SK-N-SH treated with all-trans-retinoic acid at 6 μM for 48 hours (cell line): ENCODE measurements around the gene ZSWIM6.

ENCODE experiments used
- ATAC-seq: fragments of 200-7000 bp; cut with Tn5 transposase; 3 replicates; pipeline ENCODE4 v1.9.1; 2020; ENCODE audit warnings: mild to moderate bottlenecking, moderate library complexity
- ARNTL ChIP-seq: fragments of 450-650 bp; formaldehyde crosslinking; IDR thresholded peaks from 2 replicates; pipeline ENCODE4 v1.5.0; 2020; ENCODE audit warnings: low read depth, mild to moderate bottlenecking, moderate library complexity, borderline replicate concordance
- BACH2 ChIP-seq: fragments of 250-450 bp; sonication (Bioruptor Pico); IDR thresholded peaks from 2 replicates; pipeline ENCODE4 v1.9.0; 2021; ENCODE audit warnings: mild to moderate bottlenecking, borderline replicate concordance
- CSDC2 ChIP-seq: fragments of 250-450 bp; sonication (Bioruptor Pico); IDR thresholded peaks from 2 replicates; pipeline ENCODE4 v1.5.0; 2020; ENCODE audit warnings: mild to moderate bottlenecking, moderate library complexity
- ESRRG ChIP-seq: fragments of 250-450 bp; sonication (Bioruptor Pico); IDR thresholded peaks from 2 replicates; pipeline ENCODE4 v1.6.1; 2021; ENCODE audit warnings: mild to moderate bottlenecking
- GLIS3 ChIP-seq: fragments of 250-450 bp; sonication (Bioruptor Pico); IDR thresholded peaks from 2 replicates; pipeline ENCODE4 v1.5.0; 2020; ENCODE audit warnings: mild to moderate bottlenecking, moderate library complexity
- ISL1 ChIP-seq: fragments of 250-450 bp; sonication (Bioruptor Pico); IDR thresholded peaks from 2 replicates; pipeline ENCODE4 v2.1.2; 2022; ENCODE audit warnings: mild to moderate bottlenecking, moderate library complexity
- OSR1 ChIP-seq: fragments of 250-450 bp; sonication (Bioruptor Pico); IDR thresholded peaks from 2 replicates; pipeline ENCODE4 v1.8.0; 2022; ENCODE audit warnings: moderate library complexity, mild to moderate bottlenecking, inconsistent platforms
- PPARA ChIP-seq: fragments of 250-450 bp; sonication (Bioruptor Pico); IDR thresholded peaks from 2 replicates; pipeline ENCODE4 v1.5.0; 2020; ENCODE audit warnings: mild to moderate bottlenecking, borderline replicate concordance
- RARB ChIP-seq: fragments of 250-450 bp; sonication (Bioruptor Pico); IDR thresholded peaks from 2 replicates; pipeline ENCODE4 v1.8.0; 2021; ENCODE audit warnings: mild to moderate bottlenecking, moderate library complexity
- TCF4 ChIP-seq: fragments of 250-450 bp; sonication (Bioruptor Pico); IDR thresholded peaks from 2 replicates; pipeline ENCODE4 v1.8.0; 2021; ENCODE audit warnings: mild to moderate bottlenecking, moderate library complexity, borderline replicate concordance
- TOX ChIP-seq: fragments of 250-450 bp; sonication (Bioruptor Pico); IDR thresholded peaks from 2 replicates; pipeline ENCODE4 v1.8.0; 2021; ENCODE audit warnings: mild to moderate bottlenecking, moderate library complexity, borderline replicate concordance
- ZFP3 ChIP-seq: fragments of 250-450 bp; sonication (Bioruptor Pico); IDR thresholded peaks from 2 replicates; pipeline ENCODE4 v1.5.0; 2020; ENCODE audit warnings: mild to moderate bottlenecking, moderate library complexity
- ZFP30 ChIP-seq: fragments of 450-650 bp; formaldehyde crosslinking; IDR thresholded peaks from 2 replicates; pipeline ENCODE4 v1.5.0; 2022; ENCODE audit warnings: mild to moderate bottlenecking, moderate library complexity
- ZNF565 ChIP-seq: fragments of 450-650 bp; formaldehyde crosslinking; conservative IDR thresholded peaks from 2 replicates; pipeline ENCODE4 v1.5.0; 2020; ENCODE audit warnings: low read depth, mild to moderate bottlenecking, moderate library complexity
- ZNF70 ChIP-seq: fragments of 450-650 bp; formaldehyde crosslinking; IDR thresholded peaks from 2 replicates; pipeline ENCODE4 v1.5.0; 2020; ENCODE audit warnings: mild to moderate bottlenecking, moderate library complexity
- ZNF8 ChIP-seq: fragments of 450-650 bp; formaldehyde crosslinking; IDR thresholded peaks from 2 replicates; pipeline ENCODE4 v1.5.0; 2020; ENCODE audit warnings: mild to moderate bottlenecking, moderate library complexity
- TF ChIP-seq, protein P1 (sequence below): fragments of 250-450 bp; sonication (Bioruptor Pico); IDR thresholded peaks from 2 replicates; pipeline ENCODE4 v1.5.1; 2020; ENCODE audit warnings: low read depth, mild to moderate bottlenecking, moderate library complexity
- TF ChIP-seq, protein P2 (sequence below): fragments of 250-450 bp; sonication (Bioruptor Pico); IDR thresholded peaks from 2 replicates; pipeline ENCODE4 v1.5.1; 2021; ENCODE audit warnings: mild to moderate bottlenecking, moderate library complexity
- TF ChIP-seq, protein P3 (sequence below): fragments of 250-450 bp; sonication (Bioruptor Pico); IDR thresholded peaks from 2 replicates; pipeline ENCODE4 v1.8.0; 2021; ENCODE audit warnings: low read depth, mild to moderate bottlenecking, moderate library complexity, borderline replicate concordance
- TF ChIP-seq, protein P4 (sequence below): fragments of 250-450 bp; sonication (Bioruptor Pico); IDR thresholded peaks from 2 replicates; pipeline ENCODE4 v1.5.0; 2020; ENCODE audit warnings: mild to moderate bottlenecking, moderate library complexity

ZSWIM6 gene

DNA sequence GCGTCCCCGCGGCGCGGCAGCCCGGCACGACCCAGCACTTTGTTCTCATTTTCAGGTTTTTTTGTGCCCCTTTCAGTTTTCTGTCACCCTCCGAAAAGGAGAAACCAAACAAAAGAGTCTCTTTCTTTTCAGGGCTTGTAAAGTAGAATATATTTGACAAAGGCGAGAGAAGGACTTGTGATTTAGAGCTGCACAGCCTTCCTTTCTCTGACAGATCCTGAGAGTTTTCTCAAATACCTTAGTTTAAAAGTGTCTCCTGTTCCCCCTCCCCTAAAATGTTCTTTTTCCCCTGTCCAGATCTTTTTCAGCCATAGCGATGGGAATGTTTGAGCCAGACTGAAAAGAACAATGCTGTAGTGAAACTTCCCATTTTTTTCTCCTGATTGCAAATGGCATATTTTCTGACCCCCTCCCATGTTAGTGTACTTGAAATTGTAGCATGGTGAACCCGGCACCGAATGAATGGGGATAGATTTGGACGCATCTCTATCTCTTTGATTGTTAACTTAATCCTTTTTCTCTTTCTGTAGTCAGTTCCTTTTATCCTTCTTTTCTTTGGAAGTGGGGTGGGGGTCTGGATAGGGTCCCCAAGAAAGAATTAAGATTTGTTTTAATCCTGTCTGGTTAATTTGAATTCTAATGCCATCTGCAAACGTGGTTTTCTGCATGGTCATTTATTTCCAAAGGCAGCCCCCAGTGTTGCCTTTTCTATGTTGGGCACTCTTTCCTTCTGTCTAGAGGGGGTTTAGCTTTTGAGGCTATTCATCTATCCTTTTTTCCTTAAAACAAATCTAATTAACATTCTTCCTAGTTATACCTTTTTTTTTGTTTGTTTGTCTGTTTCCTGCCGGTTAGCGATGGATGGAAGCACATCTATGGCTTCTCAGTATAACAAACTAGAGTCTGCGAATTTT, 2.2 kb downstream of the ZSWIM6 start:
- ATAC-seq, result no peak
- TF ChIP-seq PPARA, result no peak
- TF ChIP-seq, protein P1, sequence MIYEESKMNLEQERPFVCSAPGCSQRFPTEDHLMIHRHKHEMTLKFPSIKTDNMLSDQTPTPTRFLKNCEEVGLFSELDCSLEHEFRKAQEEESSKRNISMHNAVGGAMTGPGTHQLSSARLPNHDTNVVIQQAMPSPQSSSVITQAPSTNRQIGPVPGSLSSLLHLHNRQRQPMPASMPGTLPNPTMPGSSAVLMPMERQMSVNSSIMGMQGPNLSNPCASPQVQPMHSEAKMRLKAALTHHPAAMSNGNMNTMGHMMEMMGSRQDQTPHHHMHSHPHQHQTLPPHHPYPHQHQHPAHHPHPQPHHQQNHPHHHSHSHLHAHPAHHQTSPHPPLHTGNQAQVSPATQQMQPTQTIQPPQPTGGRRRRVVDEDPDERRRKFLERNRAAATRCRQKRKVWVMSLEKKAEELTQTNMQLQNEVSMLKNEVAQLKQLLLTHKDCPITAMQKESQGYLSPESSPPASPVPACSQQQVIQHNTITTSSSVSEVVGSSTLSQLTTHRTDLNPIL (CRISPR knock-in tag), result no peak
- no peak for TF ChIP-seq GLIS3 (CRISPR knock-in tag)
- no peak for TF ChIP-seq TCF4 (CRISPR knock-in tag)
- no peak for TF ChIP-seq ARNTL (CRISPR knock-in tag)
- no peak for TF ChIP-seq ISL1
- TF ChIP-seq, protein P2, sequence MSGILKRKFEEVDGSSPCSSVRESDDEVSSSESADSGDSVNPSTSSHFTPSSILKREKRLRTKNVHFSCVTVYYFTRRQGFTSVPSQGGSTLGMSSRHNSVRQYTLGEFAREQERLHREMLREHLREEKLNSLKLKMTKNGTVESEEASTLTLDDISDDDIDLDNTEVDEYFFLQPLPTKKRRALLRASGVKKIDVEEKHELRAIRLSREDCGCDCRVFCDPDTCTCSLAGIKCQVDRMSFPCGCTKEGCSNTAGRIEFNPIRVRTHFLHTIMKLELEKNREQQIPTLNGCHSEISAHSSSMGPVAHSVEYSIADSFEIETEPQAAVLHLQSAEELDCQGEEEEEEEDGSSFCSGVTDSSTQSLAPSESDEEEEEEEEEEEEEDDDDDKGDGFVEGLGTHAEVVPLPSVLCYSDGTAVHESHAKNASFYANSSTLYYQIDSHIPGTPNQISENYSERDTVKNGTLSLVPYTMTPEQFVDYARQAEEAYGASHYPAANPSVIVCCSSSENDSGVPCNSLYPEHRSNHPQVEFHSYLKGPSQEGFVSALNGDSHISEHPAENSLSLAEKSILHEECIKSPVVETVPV (CRISPR knock-in tag), result no peak
- no peak for TF ChIP-seq ZNF565 (CRISPR knock-in tag)
- no peak for TF ChIP-seq BACH2 (CRISPR knock-in tag)
- TF ChIP-seq, protein P3, sequence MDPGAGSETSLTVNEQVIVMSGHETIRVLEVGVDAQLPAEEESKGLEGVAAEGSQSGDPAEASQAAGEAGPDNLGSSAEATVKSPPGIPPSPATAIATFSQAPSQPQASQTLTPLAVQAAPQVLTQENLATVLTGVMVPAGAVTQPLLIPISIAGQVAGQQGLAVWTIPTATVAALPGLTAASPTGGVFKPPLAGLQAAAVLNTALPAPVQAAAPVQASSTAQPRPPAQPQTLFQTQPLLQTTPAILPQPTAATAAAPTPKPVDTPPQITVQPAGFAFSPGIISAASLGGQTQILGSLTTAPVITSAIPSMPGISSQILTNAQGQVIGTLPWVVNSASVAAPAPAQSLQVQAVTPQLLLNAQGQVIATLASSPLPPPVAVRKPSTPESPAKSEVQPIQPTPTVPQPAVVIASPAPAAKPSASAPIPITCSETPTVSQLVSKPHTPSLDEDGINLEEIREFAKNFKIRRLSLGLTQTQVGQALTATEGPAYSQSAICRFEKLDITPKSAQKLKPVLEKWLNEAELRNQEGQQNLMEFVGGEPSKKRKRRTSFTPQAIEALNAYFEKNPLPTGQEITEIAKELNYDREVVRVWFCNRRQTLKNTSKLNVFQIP (CRISPR knock-in tag), result no peak
- TF ChIP-seq ZNF70 (CRISPR knock-in tag), result no peak
- no peak for TF ChIP-seq ZFP30 (CRISPR knock-in tag)
- no peak for TF ChIP-seq ZFP3 (CRISPR knock-in tag)
- no peak for TF ChIP-seq TOX
- TF ChIP-seq RARB (CRISPR knock-in tag), result no peak
- no peak for TF ChIP-seq ZNF8 (CRISPR knock-in tag)
- no peak for TF ChIP-seq OSR1 (CRISPR knock-in tag)
- TF ChIP-seq, protein P4, sequence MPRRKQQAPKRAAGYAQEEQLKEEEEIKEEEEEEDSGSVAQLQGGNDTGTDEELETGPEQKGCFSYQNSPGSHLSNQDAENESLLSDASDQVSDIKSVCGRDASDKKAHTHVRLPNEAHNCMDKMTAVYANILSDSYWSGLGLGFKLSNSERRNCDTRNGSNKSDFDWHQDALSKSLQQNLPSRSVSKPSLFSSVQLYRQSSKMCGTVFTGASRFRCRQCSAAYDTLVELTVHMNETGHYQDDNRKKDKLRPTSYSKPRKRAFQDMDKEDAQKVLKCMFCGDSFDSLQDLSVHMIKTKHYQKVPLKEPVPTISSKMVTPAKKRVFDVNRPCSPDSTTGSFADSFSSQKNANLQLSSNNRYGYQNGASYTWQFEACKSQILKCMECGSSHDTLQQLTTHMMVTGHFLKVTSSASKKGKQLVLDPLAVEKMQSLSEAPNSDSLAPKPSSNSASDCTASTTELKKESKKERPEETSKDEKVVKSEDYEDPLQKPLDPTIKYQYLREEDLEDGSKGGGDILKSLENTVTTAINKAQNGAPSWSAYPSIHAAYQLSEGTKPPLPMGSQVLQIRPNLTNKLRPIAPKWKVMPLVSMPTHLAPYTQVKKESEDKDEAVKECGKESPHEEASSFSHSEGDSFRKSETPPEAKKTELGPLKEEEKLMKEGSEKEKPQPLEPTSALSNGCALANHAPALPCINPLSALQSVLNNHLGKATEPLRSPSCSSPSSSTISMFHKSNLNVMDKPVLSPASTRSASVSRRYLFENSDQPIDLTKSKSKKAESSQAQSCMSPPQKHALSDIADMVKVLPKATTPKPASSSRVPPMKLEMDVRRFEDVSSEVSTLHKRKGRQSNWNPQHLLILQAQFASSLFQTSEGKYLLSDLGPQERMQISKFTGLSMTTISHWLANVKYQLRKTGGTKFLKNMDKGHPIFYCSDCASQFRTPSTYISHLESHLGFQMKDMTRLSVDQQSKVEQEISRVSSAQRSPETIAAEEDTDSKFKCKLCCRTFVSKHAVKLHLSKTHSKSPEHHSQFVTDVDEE (CRISPR knock-in tag), result no peak
- TF ChIP-seq ESRRG (CRISPR knock-in tag), result no peak
- no peak for TF ChIP-seq CSDC2

DNA sequence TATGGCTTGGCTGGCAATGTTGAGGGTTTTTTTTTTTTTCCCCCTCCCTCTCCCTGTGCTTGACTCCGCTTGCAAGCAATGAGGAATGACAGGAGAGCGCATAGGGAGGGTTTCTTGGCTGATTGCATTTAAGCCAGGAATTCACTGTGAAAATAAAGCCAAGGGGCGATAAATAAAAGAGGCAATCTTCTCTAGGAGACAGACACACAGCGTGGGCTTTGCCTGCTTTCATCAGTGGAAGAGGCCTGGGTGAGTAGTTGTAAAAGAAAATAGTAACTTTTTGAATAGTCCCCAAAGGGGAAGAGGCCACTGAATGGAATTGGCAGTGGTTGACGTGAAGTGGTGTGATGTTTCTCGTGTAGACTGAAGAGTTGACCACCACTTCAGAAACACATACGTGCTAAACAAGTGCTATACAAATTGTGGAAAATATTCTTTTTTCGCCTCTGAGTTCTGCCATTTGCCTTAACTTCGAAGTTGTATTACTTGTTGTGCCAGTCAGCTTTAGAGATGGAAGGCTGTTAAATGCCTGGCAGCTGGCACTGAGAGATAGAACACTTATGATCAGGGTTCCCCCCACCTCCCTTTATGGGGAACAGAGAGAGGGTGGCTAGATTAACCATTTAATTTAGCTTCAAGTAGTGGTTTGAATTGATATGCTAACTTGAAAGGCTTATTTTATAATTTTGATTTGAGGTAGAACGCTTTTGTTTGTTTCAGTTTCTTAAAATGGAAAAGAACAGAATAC, 3.0 kb downstream of the ZSWIM6 start:
- TF ChIP-seq CSDC2, result no peak
- TF ChIP-seq, protein P1 (CRISPR knock-in tag), result 0 out of 2 replicates have a peak, but pooled peaks have one; percentile 8
- TF ChIP-seq, protein P3 (CRISPR knock-in tag), result no peak
- no peak for ATAC-seq
